Sigmoid colon (tissue), 7 donors: ENCODE data around the gene KRTAP10-12. TPM values are rescaled to one million over a fixed set of nuclear protein-coding genes. Genes with fewer than 3 reads are reported as not detected.

ENCODE experiments used
- DNase-seq: peaks from one replicate; pipeline ENCODE4 v3.0.0-alpha.2; 2019
- H3K27ac ChIP-seq, 4 donors: fragments of 200-600 bp; sonication (generic); one replicate each; pipeline ENCODE4 v1.5.1; 2016 to 2019; ENCODE audit warnings: mild to moderate bottlenecking in 1 of 4
- H3K27me3 ChIP-seq, 3 donors: fragments of 200-600 bp; sonication (generic); one replicate each; pipeline ENCODE4 v1.5.1; 2019; ENCODE audit warnings: mild to moderate bottlenecking in 1 of 3
- H3K36me3 ChIP-seq, 4 donors: fragments of 200-600 bp; sonication (generic); one replicate each; pipeline ENCODE4 v1.5.1; 2016 to 2019
- H3K4me1 ChIP-seq, 4 donors: fragments of 200-600 bp; sonication (generic); one replicate each; pipeline ENCODE4 v1.5.1; 2017 to 2019
- H3K4me3 ChIP-seq, 4 donors: fragments of 200-600 bp; sonication (generic); one replicate each; pipeline ENCODE4 v1.5.1; 2017 to 2019; ENCODE audit warnings: mild to moderate bottlenecking in 2 of 4, moderate library complexity in 1 of 4
- H3K9me3 ChIP-seq, 4 donors: fragments of 200-600 bp in 3 of 4; sonication (generic) in 3 of 4; one replicate each; pipeline versions ENCODE4 v1.5.1 to v1.6.1; 2013 to 2019
- CTCF ChIP-seq, 4 experiments: fragments of 450-650 bp in 3 of 4; fragments of 200-600 bp in 1 of 4; IDR thresholded peaks; one replicate each; pipeline ENCODE4 v1.5.1; 2016 to 2019; ENCODE audit warnings: antibody characterized with exemption in 4 of 4, mild to moderate bottlenecking in 3 of 4, moderate library complexity in 2 of 4
- EP300 ChIP-seq, 4 donors: sonication (generic); formaldehyde crosslinking; IDR thresholded peaks; one replicate each; pipeline ENCODE4 v1.6.1; 2017; ENCODE audit warnings: antibody characterized with exemption in 4 of 4
- POLR2A ChIP-seq, 2 donors: fragments of 450-650 bp; IDR thresholded peaks; one replicate each; pipeline ENCODE4 v1.6.1; 2016; ENCODE audit warnings: antibody characterized with exemption in 2 of 2, mild to moderate bottlenecking in 2 of 2, moderate library complexity in 2 of 2
- POLR2AphosphoS5 ChIP-seq, 4 donors: sonication (generic); formaldehyde crosslinking; IDR thresholded peaks; one replicate each; pipeline ENCODE4 v1.6.1; 2017; ENCODE audit warnings: antibody characterized with exemption in 4 of 4
- WGBS, 2 donors: extraction: QIAGEN DNeasy Blood & Tissue Kit; methylation state at CpG; one replicate each; pipeline ENCODE4 v1.1.7; 2013; 5-methylcytosine and 5-hydroxymethylcytosine counted together
- intact Hi-C: fragments of 100-400 bp; cut with DNase I; formaldehyde crosslinking; loops from one replicate; pipeline ENCODE4 v1.15.1; 2023
- polyA plus RNA-seq, 3 donors: library from polyadenylated mRNA; stranded (reverse); fragments of 200-250 nt; gene quantifications; one replicate each; pipeline ENCODE4 v1.2.3, GENCODE V29; 2013
- total RNA-seq, 4 donors: library from RNA; depleted of rRNA; stranded (reverse); fragments of >200 nt; gene quantifications; one replicate each; pipeline ENCODE4 v1.1.0, GENCODE V29; 2016
- donor health status: healthy with polysubstance abuse.
- donor health status: Bipolar disorder and iron deficiency.
- donor health status: healthy.

Gene KRTAP10-12
- total and polyA plus RNA-seq, 7 donors: not detected

- peaks cover 0 to 5% (median 0%) of the 10 kb centered on the region in 3 donors for H3K27me3 ChIP-seq
- intact Hi-C loops: no loop called here
- DNase-seq: no peak
- 54 to 87% methylated on average over 8 of the region's 8 CpGs for WGBS, 2 donors
- H3K36me3 ChIP-seq: no peaks in the 10 kb centered on the region
- H3K4me1 ChIP-seq: no peaks in the 10 kb centered on the region
- no peak overlapping the region for H3K27ac ChIP-seq
- TF ChIP-seq POLR2AphosphoS5 (IDR thresholded peaks at IDR 0.05) (no peak), CTCF (IDR thresholded peaks at IDR 0.05) (no peak), POLR2A (IDR thresholded peaks at IDR 0.05) (no peak), EP300 (IDR thresholded peaks at IDR 0.05) (no peak)
- peaks cover 8 to 24% (median 21%) of the 10 kb centered on the region in 4 donors for H3K9me3 ChIP-seq
- no peak overlapping the region for H3K4me3 ChIP-seq
Observed at GRCh38 chr21:44736291-44737004, 39.5 kb downstream of the KRTAP10-12 start.

GRCh38 chr21:44737706-44738354 lies 40.9 kb downstream of the KRTAP10-12 start:
- Histone ChIP-seq H3K9me3 (peaks cover 8 to 24% (median 21%) of the 10 kb centered on the region in 4 donors), H3K4me3 (no peak overlapping the region), H3K27me3 (peaks cover 0 to 5% (median 0%) of the 10 kb centered on the region in 3 donors), H3K36me3 (no peaks in the 10 kb centered on the region), H3K27ac (no peak overlapping the region), H3K4me1 (no peaks in the 10 kb centered on the region)
- TF ChIP-seq EP300 (IDR thresholded peaks at IDR 0.05): no peak
- TF ChIP-seq POLR2A (IDR thresholded peaks at IDR 0.05): no peak
- TF ChIP-seq CTCF (IDR thresholded peaks at IDR 0.05): no peak
- no peak for TF ChIP-seq POLR2AphosphoS5 (IDR thresholded peaks at IDR 0.05)
- intact Hi-C loops: no loop called here
- 78 to 80% methylated on average over 3 of the region's 3 CpGs for WGBS, 2 donors
- no peak for DNase-seq

- DNase-seq: no peak
- Histone ChIP-seq H3K9me3 (peaks cover 8 to 24% (median 21%) of the 10 kb centered on the region in 4 donors), H3K27me3 (peaks cover 0 to 5% (median 0%) of the 10 kb centered on the region in 3 donors), H3K4me1 (no peaks in the 10 kb centered on the region), H3K4me3 (no peak overlapping the region), H3K36me3 (no peaks in the 10 kb centered on the region), H3K27ac (no peak overlapping the region)
- 83 to 96% methylated on average over 3 of the region's 3 CpGs for WGBS, 2 donors
- intact Hi-C loops: no loop called here
- TF ChIP-seq POLR2A (IDR thresholded peaks at IDR 0.05): no peak
- TF ChIP-seq CTCF (IDR thresholded peaks at IDR 0.05): no peak
- no peak for TF ChIP-seq EP300 (IDR thresholded peaks at IDR 0.05)
- TF ChIP-seq POLR2AphosphoS5 (IDR thresholded peaks at IDR 0.05): no peak
Observed at GRCh38 chr21:44738621-44739020, 41.6 kb downstream of the KRTAP10-12 start.

- Histone ChIP-seq H3K4me1 (no peaks in the 10 kb centered on the region), H3K27ac (no peak overlapping the region), H3K27me3 (peaks cover 0 to 5% (median 0%) of the 10 kb centered on the region in 3 donors), H3K36me3 (no peaks in the 10 kb centered on the region), H3K4me3 (no peak overlapping the region), H3K9me3 (peaks cover 8 to 24% (median 21%) of the 10 kb centered on the region in 4 donors)
- intact Hi-C loops: no loop called here
- TF ChIP-seq EP300 (IDR thresholded peaks at IDR 0.05) (no peak), POLR2AphosphoS5 (IDR thresholded peaks at IDR 0.05) (no peak), POLR2A (IDR thresholded peaks at IDR 0.05) (no peak), CTCF (IDR thresholded peaks at IDR 0.05) (no peak)
- DNase-seq: no peak
- 95 to 100% methylated on average over 1 of the region's 1 CpG for WGBS, 2 donors
Observed at GRCh38 chr21:44739316-44739715, 42.3 kb downstream of the KRTAP10-12 start.
